GM18867 (cell line): Measurements from ENCODE around the gene ACTRT2.

Experiments
- ATAC-seq: cut with Tn5 transposase; IDR thresholded peaks from one replicate; pipeline ENCODE4 v1.9.1; 2021; ENCODE audit warnings: mild to moderate bottlenecking, moderate library complexity; ENCODE audit not compliant: unreplicated experiment

The ACTRT2 gene

DNA sequence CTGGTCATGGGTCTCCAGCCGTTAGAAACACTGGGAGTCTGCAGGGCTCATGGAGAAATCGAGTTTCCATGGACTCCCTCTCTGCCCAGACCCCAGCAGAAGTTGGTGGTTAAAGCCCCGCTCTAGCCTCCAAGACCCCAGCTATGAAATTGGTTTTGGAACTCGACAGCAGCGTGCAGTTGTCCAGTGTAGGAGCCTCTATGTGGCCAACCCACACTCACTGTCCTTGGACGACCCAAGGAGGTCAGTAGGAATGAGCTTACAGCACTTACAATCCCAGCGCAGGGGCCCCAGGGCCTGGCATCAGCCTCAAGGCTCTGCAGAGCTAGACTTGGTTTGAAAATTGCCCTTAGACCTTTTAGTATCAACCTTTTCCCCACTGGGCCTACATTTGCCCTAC is 44.5 kb downstream of the ACTRT2 start:
- no peak for ATAC-seq

DNA sequence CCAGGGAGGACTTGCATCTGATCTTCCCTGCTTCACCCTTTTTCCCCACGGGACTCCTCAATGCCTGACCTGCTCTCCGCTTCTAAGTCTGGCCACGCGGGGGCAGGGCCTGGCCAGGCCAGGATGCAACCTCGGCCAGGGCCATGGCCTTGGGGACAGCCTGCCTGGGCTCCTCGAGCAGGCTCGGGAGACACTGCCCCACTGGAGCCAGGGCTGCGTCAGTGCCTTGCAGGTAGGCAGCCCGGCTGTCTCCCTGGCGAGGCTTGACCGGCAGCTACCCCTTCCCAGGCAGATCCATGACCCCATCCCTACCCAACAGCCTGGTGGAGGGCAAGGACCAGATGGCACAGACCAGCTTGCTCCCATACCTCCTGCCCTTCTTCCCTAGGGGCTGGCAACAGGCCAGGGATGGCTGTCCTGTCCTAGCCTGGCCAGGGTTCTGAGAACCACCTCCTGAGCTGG is 45.0 kb downstream of the ACTRT2 start:
- no peak for ATAC-seq

DNA sequence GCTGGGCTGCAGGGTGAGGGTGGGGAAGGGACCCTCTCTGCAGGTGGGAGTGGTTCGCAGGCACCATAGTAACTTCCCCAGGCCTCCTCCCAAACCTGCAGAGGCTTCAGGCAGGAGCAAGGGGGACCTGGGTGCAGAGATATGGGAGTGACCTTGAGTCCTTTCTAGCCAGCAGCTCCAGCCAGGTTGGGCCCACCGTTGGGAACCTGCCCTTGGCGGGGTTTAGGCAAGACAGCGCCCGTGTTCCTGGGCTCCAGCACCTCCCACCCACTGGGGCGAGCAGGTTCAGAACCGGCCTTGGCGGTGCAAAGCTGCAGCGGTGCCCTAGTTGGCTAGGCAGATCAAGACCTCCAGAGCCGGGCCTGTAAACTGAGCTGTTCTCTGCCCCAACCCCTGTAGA is 45.6 kb downstream of the ACTRT2 start:
- ATAC-seq = no peak

DNA sequence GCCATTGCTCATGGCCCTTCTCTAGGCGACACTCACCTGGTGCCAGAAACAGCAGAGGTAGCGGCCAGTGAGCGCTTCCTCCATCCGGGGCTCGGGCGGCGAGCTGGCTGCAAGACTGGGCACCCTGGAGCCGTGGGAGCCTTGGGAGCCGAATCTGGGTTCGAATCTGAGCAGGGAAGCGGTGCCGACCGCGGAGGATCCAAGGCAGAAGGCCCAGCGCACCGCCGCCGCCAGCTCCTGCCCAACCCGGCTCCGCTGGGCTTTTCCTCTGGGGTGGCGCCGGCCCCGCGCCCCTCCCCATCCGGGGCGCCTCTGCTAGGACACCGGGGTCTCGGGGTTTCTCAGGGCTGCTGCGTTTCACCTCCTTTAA is 46.0 kb downstream of the ACTRT2 start:
- no peak for ATAC-seq

DNA sequence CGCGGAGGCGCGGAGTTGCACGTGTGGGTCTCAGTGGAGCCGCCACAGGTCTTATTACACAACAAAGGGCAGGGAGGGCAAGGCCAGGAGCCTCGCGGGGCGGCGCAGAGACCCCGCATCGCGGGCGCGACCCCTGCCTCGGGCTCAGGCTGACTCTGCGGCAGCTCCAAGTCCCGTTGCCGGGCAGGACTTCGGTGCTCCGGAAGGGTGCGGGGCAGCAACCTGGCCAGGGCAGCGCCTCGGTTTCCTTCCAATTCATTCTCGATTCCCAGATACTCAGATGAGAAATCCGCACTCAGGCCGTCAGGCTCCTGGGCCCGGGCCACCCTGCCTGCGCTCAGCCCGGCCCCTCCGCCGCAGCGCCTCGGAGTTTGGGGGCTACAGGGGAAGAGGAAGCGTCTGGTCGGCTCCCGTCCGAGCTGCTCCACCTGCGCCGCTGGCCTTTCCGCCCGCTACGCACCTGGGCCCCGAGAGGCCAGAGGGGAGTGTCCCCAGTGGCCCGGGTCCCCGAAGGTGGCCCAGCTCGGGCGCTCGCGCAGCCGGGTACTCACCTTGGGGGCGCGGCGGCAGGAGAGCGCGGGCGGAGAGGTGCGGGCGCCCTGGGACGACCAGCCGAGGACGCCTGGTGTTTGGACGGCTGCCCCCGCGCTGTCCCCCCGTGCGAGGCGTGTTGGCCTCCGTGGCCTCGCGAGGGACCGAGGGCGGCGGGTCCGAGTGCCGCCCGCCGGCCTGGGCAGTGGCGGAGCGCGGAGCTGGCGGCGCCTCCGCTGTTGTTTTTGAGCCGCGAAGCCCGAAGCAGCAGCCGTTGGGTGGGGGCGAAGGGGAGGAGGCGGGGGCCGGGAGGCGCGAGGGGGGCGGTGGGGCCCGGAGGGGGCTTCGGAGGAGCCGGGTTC is 46.6 kb downstream of the ACTRT2 start:
- ATAC-seq = no peak

DNA sequence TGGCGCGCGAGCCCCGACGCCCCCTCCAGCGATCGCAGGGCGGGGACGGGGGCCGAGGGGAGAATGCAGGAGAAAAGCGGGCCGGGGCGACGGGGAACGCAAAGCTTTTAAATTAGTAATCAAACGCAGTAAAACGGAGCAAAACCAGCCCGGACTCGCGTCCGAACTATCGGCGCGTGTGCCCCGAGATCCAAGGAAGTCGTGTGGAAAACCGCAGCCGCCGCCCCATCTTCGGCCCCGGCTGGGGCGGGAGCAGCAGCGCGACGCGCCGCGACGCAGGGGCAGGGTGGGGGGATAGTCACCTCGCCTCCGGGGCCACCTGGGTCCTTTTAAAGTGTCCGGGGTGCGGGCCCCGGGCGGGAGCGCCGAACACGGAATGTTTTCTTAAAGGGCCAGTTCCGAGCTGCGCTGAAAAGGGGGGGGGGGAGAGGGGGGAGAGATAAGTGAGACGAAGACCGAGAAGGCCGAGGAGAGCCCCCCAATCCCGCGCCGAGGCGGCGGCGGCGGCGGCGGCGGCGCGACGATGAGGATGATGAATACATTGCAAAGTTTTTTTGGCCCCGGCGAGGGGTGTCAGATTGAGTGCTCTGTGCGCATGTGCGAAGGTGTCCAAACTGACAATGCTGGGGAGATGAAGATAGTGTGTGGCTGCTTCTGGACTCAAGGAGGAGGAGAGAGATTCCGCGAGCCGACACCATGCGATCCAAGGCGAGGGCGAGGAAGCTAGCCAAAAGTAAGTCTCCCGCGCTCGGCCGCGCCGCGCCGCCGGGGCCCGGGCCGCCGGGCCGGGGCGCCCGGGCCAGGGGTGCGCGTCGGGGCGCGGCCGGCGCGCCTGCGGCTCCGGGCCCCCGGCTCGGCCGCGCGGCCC is 47.5 kb downstream of the ACTRT2 start, which contains the start of gene PRDM16:
PRDM16 (plus strand) TSS at position 640 of the 868 bp plus-strand sequence; CDS start at position 697, 57 bp downstream.
- ATAC-seq = no peak

DNA sequence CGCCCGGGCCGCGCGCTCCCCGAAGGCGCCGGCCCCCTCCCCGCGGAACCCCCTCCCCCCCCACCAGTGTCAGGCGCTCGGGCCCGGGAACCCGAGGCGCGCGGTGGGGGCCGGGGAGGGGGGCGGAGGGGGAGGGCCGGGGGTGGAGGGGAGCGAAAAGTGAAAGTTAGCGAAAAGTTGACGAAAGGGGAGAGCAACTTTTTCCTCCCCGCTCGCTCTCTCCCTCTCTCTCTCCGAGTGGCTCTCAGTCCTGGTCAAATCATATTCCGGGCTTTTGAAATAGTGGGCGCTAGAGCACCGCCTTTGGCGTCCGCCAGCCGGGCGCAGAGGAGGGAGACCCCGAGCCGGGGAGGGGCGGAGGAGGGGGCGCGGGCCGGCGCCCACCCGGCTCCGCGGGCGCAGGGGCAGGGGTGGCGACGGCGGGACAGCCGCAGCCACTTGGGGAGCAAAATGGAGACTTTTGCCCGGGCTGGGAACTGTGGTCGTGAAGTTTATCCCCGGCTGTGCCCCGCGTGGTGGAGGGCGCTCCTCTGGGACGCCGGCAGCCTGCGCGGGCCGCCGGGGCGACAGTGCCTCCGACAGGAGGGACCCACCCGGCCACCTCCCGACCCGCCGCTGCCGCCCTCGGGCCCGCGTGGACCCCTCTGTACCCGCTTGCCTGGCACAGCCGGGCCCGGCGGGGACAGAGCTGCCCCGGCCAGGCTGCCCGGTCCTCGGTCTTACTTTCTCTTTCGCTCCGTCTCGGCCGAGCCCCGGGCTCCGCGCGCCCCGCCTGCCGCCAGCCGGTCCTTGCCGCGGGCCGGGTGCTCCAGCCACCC is 48.4 kb downstream of the ACTRT2 start:
- ATAC-seq = no peak

DNA sequence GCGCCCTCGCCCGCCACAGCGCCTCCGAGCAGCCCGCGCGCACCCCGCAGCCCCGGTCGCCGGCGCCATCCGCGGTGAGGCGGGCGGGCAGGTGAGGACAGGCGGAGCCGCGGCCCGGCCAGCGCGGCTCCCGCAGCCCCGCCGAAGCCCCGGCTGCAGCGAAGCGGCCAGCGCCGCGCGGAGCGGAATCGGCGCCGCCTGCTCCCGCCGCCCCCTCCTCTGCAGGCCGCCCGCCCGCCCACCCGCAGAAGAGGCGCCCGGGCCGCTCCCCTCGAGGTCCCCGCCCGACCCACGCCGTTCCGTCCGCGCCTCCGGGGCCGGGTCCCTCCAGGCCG is 49.0 kb downstream of the ACTRT2 start:
- no peak for ATAC-seq

DNA sequence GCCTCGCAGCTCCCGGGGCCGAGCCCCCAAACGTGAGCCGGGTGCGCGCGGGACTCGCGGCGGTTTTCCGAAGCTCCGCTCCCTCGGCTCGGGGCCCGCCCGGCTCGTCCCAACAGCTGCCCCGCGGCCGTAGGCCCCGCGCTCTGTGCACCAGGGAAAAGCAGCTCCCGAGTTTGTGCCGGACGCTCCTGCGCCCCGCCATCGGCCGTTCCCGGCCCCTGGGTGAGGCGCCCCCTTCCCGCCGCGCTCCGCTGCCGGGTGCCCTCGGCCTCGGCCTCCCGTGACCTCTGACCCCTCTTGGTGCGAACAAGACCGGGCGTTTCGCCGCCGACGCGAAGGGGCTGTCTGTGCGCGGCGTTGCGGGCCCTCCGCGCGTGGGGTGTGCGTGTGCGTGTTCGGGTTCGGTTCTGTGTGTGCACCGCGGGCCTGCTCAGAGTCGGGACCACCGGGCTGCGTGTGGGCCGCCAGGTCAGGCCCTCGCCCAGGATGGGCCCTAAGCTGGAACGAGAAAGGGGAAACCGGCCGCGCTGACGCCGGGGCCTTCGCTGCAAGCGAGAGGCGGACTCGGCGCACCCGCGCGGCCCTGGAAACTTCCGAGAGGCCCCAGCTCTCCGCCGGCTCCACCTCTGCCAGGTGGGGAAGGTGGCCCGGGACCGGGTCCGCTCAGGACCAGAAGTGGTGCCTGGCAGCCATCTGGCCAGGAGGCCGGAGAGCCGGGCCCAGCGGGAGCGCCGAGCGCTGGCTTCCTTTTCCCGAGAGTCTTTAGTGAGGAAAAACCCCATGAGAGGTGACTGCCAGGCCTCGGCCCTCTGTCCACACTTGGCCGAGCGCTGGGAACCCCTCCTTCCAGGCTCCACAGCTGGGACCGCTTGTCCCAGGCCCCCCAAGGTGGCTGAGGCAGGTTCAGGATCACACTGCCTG is 49.6 kb downstream of the ACTRT2 start:
- no peak for ATAC-seq

DNA sequence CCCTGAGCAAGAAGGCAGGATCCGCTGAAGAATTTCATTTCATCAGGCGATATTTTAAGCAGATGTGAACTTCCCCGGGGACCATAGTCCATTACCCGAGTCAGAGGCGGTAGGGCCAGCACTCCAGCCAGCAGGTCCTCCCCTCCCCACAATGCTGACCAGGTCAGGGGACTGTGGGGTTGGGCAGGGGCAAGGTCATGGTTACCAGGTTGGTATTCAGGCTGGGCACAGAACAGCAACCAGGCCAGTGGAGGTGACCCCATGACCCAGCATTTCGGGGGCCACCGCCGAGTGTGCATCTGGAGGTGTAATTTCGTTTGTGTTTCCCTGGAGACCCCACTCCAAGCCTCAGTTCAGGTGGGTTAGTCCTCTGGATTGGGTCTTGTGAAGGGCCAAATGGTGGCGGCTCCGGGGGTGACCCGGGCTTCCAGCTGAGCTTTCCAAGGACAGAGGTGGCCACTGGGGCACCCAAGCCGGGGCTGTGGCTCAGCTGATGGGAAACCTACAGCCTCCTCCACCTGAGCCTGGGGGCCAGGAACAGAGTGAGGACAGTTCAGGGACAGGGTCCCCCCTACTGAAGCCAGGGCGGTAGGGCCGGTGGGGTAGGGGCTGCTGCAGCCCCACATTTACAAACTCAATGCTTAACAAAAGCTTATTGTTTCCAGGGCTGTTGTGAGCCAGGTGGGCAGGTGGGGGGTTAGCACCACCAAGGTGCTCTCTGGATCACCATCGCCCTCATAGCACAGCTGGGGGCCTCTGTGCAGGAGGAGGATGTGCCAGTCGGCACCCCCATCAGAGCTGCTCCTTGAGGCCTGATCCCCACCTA is 50.5 kb downstream of the ACTRT2 start:
- no peak for ATAC-seq
